ENCODE measurements around the gene COL28A1. TPM values are rescaled to one million over a fixed set of nuclear protein-coding genes. Genes with fewer than 3 reads are reported as not detected.

The COL28A1 gene
- total RNA-seq, 4 donors from 2014 or later: 0.60 to 4.4 (median 4.1) TPM

DNA sequence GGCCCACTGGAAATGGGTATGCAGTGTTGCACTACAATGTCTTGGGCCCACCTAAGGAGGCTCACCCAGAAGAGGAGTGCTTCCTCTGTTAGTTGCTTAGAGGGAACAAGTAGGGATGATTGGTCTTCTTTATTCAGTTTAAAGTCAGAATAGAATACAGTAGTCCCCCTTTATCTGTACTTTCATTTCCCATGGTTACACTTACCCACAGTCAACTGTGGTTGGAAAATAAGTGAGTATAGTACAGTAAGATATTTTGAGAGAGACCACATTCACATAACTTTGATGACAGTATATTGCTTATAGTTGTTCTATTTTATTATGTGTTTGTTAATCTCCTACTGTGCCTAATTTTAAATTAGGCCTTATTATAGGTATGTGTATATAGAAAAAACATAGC is 151.4 kb downstream of the COL28A1 start:
- DNase-seq: no peak
- Histone ChIP-seq H3K4me1 (no peaks in the 10 kb centered on the region), H3K27me3 (no peaks in the 10 kb centered on the region), H3K27ac (no peak overlapping the region), H3K36me3 (no peaks in the 10 kb centered on the region), H3K4me3 (no peak overlapping the region), H3K9me3 (no peaks in the 10 kb centered on the region)
- intact Hi-C loops (cut with DNase I; ENCODE audit: low total_unique reads): no loop called here
- in situ Hi-C loops (cut with MboI; ENCODE audit: low pct_ligation_motif_present in 1 of 4, low pct_unique_long_range_greater_than_20kb in 1 of 4, low sequenced_read_pairs in 3 of 4): no loop called here
- TF ChIP-seq POLR2A (IDR thresholded peaks at IDR 0.05): no peak
- TF ChIP-seq POLR2AphosphoS5 (IDR thresholded peaks at IDR 0.05): no peak
- TF ChIP-seq EP300 (IDR thresholded peaks at IDR 0.05; ENCODE audit: low read depth): no peak
- TF ChIP-seq, protein P1, sequence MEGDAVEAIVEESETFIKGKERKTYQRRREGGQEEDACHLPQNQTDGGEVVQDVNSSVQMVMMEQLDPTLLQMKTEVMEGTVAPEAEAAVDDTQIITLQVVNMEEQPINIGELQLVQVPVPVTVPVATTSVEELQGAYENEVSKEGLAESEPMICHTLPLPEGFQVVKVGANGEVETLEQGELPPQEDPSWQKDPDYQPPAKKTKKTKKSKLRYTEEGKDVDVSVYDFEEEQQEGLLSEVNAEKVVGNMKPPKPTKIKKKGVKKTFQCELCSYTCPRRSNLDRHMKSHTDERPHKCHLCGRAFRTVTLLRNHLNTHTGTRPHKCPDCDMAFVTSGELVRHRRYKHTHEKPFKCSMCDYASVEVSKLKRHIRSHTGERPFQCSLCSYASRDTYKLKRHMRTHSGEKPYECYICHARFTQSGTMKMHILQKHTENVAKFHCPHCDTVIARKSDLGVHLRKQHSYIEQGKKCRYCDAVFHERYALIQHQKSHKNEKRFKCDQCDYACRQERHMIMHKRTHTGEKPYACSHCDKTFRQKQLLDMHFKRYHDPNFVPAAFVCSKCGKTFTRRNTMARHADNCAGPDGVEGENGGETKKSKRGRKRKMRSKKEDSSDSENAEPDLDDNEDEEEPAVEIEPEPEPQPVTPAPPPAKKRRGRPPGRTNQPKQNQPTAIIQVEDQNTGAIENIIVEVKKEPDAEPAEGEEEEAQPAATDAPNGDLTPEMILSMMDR (IDR thresholded peaks at IDR 0.05): no peak

DNA sequence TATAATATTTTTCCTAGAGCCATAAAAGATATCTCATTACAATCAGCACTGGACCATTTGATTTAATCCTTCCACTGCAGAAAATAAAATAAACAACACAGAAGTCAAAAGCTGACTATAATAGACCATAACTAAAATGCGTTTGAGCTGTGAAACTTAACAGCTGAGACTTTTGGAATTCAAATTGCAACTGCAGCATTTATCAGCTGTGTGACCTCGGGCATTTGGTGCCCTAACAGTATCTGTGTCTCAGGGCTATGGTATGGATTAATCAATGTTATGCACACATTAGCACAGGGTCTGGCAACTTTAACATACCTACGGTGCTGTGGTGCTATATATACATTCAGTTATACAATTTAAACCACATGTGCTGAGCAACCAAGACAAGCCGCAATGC is 160.1 kb downstream of the COL28A1 start:
- DNase-seq: no peak
- intact Hi-C loops (cut with DNase I; ENCODE audit: low total_unique reads): no loop called here
- Histone ChIP-seq H3K9me3 (no peaks in the 10 kb centered on the region), H3K27ac (no peak overlapping the region), H3K4me1 (no peaks in the 10 kb centered on the region), H3K27me3 (no peaks in the 10 kb centered on the region), H3K4me3 (no peak overlapping the region), H3K36me3 (no peaks in the 10 kb centered on the region)
- 74 to 77% methylated on average over 3 to 4 of the region's 4 CpGs for WGBS, 2 donors (ENCODE audit: low coverage in 1 of 2)
- TF ChIP-seq POLR2AphosphoS5 (IDR thresholded peaks at IDR 0.05) (no peak), EP300 (IDR thresholded peaks at IDR 0.05; ENCODE audit: low read depth) (no peak), POLR2A (IDR thresholded peaks at IDR 0.05) (no peak)
- TF ChIP-seq, protein P1 (IDR thresholded peaks at IDR 0.05): no peak
- in situ Hi-C loops (cut with MboI; ENCODE audit: low pct_ligation_motif_present in 1 of 4, low pct_unique_long_range_greater_than_20kb in 1 of 4, low sequenced_read_pairs in 3 of 4): no loop called here

DNA sequence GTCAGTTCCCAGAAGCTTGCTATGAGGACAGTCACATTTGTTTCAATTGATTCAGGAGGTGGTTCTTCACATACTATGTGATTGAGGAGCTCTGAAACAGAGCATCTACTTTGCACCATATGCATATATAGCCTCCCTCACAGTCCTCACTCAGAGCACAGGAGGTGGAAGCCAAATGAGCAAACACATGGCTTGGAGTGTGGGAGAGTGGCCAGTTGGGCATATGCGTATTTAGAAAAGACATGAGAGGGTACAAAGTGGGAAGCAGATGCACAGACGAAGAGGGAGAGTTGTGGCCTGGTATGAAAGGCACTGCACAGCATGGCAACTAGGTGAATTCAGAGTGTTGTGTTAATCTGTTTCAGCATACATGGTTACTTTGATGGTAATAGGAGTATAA is 165.6 kb downstream of the COL28A1 start:
- intact Hi-C loops (cut with DNase I; ENCODE audit: low total_unique reads): no loop called here

DNA sequence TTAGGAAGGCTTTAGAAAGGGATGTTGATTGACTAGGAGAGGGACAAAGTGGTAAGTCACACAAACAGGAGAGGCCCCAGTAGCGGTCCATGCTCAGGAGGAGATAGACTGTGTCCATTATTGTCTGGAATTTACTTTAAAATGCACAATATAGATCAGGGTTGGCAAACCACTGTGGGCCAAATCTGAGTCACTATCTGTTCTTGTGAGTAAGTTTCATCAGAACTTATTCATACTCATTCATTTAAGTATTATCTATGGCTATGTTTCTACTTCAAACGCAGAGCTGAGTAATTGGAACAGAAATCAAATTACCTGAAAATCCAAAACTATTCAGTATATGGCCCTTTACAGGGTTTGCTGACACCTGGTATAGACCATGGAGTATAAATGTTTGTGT is 166.5 kb downstream of the COL28A1 start:
- Histone ChIP-seq H3K4me1 (no peaks in the 10 kb centered on the region), H3K36me3 (no peaks in the 10 kb centered on the region), H3K27ac (no peak overlapping the region), H3K27me3 (no peaks in the 10 kb centered on the region), H3K4me3 (no peak overlapping the region), H3K9me3 (no peaks in the 10 kb centered on the region)
- in situ Hi-C loops (cut with MboI; ENCODE audit: low pct_ligation_motif_present in 1 of 4, low pct_unique_long_range_greater_than_20kb in 1 of 4, low sequenced_read_pairs in 3 of 4): no loop called here
- TF ChIP-seq, protein P1 (IDR thresholded peaks at IDR 0.05): no peak
- TF ChIP-seq POLR2A (IDR thresholded peaks at IDR 0.05): no peak
- TF ChIP-seq POLR2AphosphoS5 (IDR thresholded peaks at IDR 0.05): no peak
- TF ChIP-seq EP300 (IDR thresholded peaks at IDR 0.05; ENCODE audit: low read depth): no peak
- no peak for DNase-seq
- 83 to 88% methylated on average over 2 of the region's 2 CpGs for WGBS, 2 donors (ENCODE audit: low coverage in 1 of 2)
- intact Hi-C loops (cut with DNase I; ENCODE audit: low total_unique reads): no loop called here

More for the DNA sequence above, 165.6 kb downstream of the COL28A1 start:
- no peak overlapping the region for H3K27ac ChIP-seq
- in situ Hi-C loops (cut with MboI; ENCODE audit: low pct_ligation_motif_present in 1 of 4, low pct_unique_long_range_greater_than_20kb in 1 of 4, low sequenced_read_pairs in 3 of 4): no loop called here
- no peak for TF ChIP-seq EP300 (IDR thresholded peaks at IDR 0.05; ENCODE audit: low read depth)
- TF ChIP-seq, protein P1 (IDR thresholded peaks at IDR 0.05): no peak
- no peak for TF ChIP-seq POLR2AphosphoS5 (IDR thresholded peaks at IDR 0.05)
- TF ChIP-seq POLR2A (IDR thresholded peaks at IDR 0.05): no peak
- H3K4me3 ChIP-seq: no peak overlapping the region
- H3K9me3 ChIP-seq: no peaks in the 10 kb centered on the region
- H3K4me1 ChIP-seq: no peaks in the 10 kb centered on the region
- no peak for DNase-seq
- no peaks in the 10 kb centered on the region for H3K27me3 ChIP-seq
- WGBS, 2 donors (ENCODE audit: low coverage in 1 of 2): 87 to 95% methylated on average over 2 of the region's 2 CpGs
- no peaks in the 10 kb centered on the region for H3K36me3 ChIP-seq
